ENCODE data around the gene CTRB1.

The CTRB1 gene

DNA sequence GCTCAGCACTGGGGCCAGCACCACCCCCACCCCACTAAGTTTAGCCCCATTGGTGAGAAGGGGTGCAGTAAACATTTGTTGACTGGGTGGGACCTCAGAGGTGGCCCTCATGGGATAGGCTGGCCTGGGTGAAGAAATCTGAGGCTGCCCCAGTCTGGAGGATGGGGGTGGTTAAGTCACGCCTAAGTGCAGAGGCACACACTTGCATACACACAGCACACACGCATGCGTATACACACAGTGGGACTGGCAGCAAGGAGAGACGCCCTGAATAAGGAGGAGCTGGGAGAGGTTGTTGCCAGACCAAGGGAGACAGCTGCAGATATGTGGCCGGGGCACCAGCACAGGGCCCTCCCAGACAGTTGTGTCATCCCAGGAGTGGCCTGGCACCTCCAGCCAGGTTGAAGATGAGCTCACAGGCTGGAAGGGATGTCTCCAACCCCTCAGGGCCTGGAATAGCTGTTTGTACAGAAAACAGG, 35.6 kb downstream of the CTRB1 start:
- in situ Hi-C loops (cut with HindIII; ENCODE audit: low sequenced_read_pairs): no loop called here
- no peak overlapping the region for H3K4me3 ChIP-seq (ENCODE audit: low read depth, low read length)
- TF ChIP-seq, protein P1, sequence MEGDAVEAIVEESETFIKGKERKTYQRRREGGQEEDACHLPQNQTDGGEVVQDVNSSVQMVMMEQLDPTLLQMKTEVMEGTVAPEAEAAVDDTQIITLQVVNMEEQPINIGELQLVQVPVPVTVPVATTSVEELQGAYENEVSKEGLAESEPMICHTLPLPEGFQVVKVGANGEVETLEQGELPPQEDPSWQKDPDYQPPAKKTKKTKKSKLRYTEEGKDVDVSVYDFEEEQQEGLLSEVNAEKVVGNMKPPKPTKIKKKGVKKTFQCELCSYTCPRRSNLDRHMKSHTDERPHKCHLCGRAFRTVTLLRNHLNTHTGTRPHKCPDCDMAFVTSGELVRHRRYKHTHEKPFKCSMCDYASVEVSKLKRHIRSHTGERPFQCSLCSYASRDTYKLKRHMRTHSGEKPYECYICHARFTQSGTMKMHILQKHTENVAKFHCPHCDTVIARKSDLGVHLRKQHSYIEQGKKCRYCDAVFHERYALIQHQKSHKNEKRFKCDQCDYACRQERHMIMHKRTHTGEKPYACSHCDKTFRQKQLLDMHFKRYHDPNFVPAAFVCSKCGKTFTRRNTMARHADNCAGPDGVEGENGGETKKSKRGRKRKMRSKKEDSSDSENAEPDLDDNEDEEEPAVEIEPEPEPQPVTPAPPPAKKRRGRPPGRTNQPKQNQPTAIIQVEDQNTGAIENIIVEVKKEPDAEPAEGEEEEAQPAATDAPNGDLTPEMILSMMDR (IDR thresholded peaks at IDR 0.05; ENCODE audit: low read depth, low read length): no peak
- no peak for DNase-seq (ENCODE audit: low read depth, low spot score)

DNA sequence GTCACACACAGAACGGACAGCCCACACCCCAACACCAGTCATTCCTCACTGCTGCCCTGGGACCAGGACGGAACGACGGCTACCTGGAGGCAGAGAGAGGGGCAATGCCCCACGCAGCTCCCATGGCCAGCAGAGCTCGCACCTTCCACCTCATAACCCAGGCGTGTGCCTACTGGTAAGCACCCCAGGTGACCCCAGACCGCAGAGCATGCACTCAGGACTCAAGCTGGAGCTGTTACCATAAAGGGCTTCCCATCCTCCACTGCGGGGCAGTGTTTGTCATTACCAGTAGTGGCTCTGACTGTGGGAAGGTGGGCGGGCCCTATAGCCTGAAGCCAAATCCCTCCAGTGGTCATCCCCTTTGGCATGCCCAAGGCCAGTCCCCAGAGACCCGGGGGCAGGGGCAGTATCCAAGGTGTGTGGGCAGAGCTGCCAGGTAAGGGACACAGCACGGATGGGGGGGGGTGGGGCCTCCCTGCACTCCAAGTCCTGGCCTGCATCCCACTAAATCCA, 37.3 kb downstream of the CTRB1 start:
- H3K4me3 ChIP-seq (ENCODE audit: low read depth, low read length): no peak overlapping the region
- TF ChIP-seq, protein P1 (IDR thresholded peaks at IDR 0.05; ENCODE audit: low read depth, low read length): no peak
- in situ Hi-C loops (cut with HindIII; ENCODE audit: low sequenced_read_pairs): no loop called here
- DNase-seq (ENCODE audit: low read depth, low spot score): no peak

DNA sequence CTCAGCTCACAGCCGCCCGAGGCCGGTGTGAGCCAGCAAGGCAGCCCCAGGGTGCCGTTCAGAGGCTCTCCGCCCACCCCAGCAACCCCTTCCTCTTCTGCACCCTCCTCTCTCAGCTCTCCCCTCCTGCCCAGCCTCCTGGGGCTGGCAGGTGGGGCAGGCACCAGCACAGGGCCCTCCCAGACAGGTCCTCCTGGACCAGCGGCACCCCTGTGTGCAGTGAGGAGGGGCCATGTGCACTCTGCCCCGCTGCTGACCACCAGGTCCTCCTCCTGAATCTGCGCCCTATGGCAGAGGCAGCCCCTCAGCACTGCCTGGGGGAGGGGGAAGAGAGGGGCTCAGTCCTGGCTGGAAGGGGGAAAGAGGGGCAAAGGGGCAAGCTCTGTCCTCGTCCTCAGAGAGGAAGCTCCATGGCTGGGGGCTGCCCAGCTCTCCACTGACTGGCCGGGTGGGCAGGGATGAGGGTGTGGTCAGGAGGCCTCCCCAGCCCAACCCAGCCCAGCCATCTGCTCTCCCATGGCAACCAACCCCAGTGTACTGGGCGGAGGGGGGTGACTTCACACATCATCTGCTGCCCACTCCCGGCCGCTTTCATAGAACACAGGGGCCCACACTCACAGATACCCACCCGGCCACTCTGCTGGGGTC, 38.0 kb downstream of the CTRB1 start:
- DNase-seq (ENCODE audit: low read depth, low spot score): peak; percentile 59
- in situ Hi-C loops (cut with HindIII; ENCODE audit: low sequenced_read_pairs): no loop called here
- H3K4me3 ChIP-seq (ENCODE audit: low read depth, low read length): no peak overlapping the region
- TF ChIP-seq, protein P1 (IDR thresholded peaks at IDR 0.05; ENCODE audit: low read depth, low read length): no peak

DNA sequence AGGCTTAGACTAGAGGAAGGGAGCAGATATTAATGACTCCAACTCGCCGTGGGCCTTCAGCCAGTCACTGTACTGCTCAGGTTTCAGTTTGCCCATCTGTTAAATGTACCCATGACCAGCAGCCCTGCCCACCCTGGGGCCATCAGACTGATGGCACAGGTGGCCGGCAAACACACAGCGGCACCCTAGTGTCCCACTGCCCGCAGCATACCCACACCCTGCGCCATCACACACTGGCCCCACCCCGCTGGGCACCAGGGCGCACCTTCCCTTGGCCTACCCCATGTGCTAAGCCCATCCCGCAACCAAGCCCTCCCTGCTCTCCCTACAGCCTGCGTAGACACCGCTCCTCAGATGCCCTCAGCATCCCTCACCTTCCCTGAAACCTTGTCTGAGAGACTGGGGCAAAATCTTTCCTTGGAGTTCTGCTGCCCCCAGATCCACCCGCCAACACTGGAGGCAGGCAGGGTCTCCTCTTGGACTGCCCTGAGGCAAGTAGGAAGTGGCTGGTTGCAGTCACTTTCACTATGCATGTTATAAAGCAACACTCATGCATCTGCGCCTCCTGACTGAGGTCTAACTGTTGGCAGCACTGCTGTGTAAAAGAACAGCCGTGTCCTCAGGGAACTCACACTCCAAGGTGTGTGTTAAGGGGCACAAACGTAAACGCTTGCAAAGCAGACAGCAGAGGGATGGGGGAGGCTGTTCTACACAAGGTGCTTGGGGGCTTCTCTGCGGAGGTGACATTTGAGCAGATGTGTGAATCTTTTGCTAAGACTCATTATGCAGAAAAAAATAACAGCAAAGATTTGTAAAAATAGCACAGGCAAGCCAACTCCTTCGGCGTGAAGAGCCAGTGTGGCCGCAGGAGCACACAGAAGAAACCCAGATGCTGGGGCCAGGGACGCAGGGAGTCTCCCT, 39.4 kb downstream of the CTRB1 start:
- DNase-seq (ENCODE audit: low read depth, low spot score): no peak
- TF ChIP-seq, protein P1 (IDR thresholded peaks at IDR 0.05; ENCODE audit: low read depth, low read length): no peak
- in situ Hi-C loops (cut with HindIII; ENCODE audit: low sequenced_read_pairs): no loop called here
- H3K4me3 ChIP-seq (ENCODE audit: low read depth, low read length): no peak overlapping the region

DNA sequence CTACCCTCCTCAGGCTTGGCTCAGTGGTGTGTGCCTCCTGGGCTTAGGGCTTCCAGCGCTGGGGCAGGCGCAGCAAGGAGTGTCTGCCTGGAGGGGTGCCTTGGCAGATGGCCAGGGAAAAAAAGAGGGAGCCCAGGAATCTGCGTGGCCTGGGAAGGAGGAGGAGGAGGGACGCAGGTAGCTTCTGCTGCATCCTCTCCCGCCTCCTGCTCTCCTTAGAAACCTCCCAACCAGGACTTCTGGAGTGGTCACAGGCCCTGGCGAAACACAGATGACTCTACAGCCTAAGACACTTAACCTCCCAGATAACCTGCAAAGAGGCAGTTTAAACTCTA, 40.0 kb downstream of the CTRB1 start:
- in situ Hi-C loops (cut with HindIII; ENCODE audit: low sequenced_read_pairs): no loop called here
- TF ChIP-seq, protein P1 (IDR thresholded peaks at IDR 0.05; ENCODE audit: low read depth, low read length): no peak
- no peak overlapping the region for H3K4me3 ChIP-seq (ENCODE audit: low read depth, low read length)
- no peak for DNase-seq (ENCODE audit: low read depth, low spot score)

DNA sequence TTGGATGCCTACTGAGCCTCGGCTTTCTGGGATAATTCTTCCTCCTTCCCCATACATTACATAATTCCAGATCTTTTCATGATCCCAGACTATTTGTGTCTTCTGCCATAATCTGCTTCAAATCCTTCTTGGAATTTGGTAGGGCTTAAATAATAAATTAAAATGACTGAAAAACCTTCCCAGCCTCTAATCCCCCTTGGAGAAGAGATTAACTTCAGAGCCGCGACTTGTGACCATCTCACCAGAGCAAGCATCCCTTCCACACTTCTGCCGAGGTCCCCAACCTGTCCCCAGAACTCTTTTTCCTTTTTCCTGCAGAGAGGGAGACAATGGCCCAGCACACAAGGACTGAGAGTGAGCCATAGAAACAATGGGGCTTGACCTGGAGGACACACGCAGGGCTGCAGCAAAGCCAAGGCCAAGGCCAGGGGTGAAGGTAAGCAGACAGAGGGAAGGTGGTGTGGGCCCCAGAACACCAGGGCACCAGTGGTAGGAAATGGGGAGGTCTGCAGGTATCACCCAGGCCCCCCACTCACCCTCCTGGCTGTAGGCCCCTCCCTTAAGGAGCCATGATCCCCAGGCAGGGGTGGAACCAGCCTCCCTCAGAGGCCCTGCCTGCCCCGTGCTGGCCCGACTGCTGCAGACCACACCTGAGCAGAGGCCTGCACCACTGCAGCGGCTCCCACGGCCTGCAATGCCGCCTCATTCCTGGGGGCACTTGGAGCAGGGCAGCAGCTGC, 42.2 kb downstream of the CTRB1 start:
- H3K4me3 ChIP-seq (ENCODE audit: low read depth, low read length): no peak overlapping the region
- in situ Hi-C loops (cut with HindIII; ENCODE audit: low sequenced_read_pairs): no loop called here
- TF ChIP-seq, protein P1 (IDR thresholded peaks at IDR 0.05; ENCODE audit: low read depth, low read length): no peak
- no peak for DNase-seq (ENCODE audit: low read depth, low spot score)

Measured in astrocyte of the spinal cord (primary cell).